Measurements from ENCODE around the gene SLAMF1.

DNA sequence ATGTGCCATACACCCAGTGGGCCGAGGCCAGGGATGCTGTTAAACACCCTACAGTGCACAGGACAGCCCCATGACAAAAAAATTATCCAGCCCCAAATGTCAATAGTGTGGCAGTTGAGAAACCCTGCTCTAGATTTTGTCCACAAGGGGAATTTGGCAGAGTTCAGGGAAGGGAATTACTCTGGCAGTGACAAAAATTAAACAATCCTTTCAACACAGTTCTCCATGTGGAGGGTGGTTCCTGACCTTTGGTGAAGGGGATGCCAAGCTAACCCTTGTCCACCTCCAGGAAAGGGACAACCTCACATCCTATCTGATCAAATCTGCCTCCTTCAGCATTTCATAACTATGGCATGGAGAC lies 39.2 kb downstream of the SLAMF1 start:
- no peak for TF ChIP-seq EZH2 (IDR thresholded peaks at IDR 0.05; ENCODE audit: insufficient read depth, low read length)
- TF ChIP-seq, protein P1, sequence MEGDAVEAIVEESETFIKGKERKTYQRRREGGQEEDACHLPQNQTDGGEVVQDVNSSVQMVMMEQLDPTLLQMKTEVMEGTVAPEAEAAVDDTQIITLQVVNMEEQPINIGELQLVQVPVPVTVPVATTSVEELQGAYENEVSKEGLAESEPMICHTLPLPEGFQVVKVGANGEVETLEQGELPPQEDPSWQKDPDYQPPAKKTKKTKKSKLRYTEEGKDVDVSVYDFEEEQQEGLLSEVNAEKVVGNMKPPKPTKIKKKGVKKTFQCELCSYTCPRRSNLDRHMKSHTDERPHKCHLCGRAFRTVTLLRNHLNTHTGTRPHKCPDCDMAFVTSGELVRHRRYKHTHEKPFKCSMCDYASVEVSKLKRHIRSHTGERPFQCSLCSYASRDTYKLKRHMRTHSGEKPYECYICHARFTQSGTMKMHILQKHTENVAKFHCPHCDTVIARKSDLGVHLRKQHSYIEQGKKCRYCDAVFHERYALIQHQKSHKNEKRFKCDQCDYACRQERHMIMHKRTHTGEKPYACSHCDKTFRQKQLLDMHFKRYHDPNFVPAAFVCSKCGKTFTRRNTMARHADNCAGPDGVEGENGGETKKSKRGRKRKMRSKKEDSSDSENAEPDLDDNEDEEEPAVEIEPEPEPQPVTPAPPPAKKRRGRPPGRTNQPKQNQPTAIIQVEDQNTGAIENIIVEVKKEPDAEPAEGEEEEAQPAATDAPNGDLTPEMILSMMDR (IDR thresholded peaks at IDR 0.05; ENCODE audit: insufficient read depth, low read depth, low read length): no peak
